Nephron progenitor cell (in vitro differentiated cells): ENCODE measurements around the gene ARIH1.
"Not testable (repeated sequence)": the region's sequence is repeated elsewhere in the genome, so short reads cannot be mapped to it uniquely, and the experiment has no call there.

Experiments
- DNase-seq: peaks from one replicate; pipeline ENCODE4 v3.0.0; 2021
- H3K27ac Mint-ChIP-seq: 2 replicates; pipeline ENCODE4 v1.8.0; 2021; ENCODE audit warnings: mild to moderate bottlenecking, moderate library complexity, mixed read lengths
- H3K27me3 Mint-ChIP-seq: 2 replicates; pipeline ENCODE4 v1.8.0; 2021; ENCODE audit warnings: mild to moderate bottlenecking, low read depth, mixed read lengths; ENCODE audit not compliant: poor library complexity
- H3K36me3 Mint-ChIP-seq: 2 replicates; pipeline ENCODE4 v1.8.0; 2021; ENCODE audit warnings: low read depth, mixed read lengths
- H3K4me1 Mint-ChIP-seq: 2 replicates; pipeline ENCODE4 v1.8.0; 2021; ENCODE audit warnings: mixed read lengths
- H3K4me3 Mint-ChIP-seq: 2 replicates; pipeline ENCODE4 v1.8.0; 2021; ENCODE audit warnings: mild to moderate bottlenecking, moderate library complexity, mixed read lengths
- H3K9me3 Mint-ChIP-seq: 2 replicates; pipeline ENCODE4 v1.8.0; 2021; ENCODE audit warnings: mild to moderate bottlenecking, moderate library complexity, mixed read lengths
- TF ChIP-seq, protein P1 (sequence below): fragments of 200-600 bp; sonication (generic); IDR thresholded peaks from 2 replicates; pipeline ENCODE4 v1.5.0; 2021; ENCODE audit warnings: antibody characterized with exemption

The ARIH1 gene

DNA sequence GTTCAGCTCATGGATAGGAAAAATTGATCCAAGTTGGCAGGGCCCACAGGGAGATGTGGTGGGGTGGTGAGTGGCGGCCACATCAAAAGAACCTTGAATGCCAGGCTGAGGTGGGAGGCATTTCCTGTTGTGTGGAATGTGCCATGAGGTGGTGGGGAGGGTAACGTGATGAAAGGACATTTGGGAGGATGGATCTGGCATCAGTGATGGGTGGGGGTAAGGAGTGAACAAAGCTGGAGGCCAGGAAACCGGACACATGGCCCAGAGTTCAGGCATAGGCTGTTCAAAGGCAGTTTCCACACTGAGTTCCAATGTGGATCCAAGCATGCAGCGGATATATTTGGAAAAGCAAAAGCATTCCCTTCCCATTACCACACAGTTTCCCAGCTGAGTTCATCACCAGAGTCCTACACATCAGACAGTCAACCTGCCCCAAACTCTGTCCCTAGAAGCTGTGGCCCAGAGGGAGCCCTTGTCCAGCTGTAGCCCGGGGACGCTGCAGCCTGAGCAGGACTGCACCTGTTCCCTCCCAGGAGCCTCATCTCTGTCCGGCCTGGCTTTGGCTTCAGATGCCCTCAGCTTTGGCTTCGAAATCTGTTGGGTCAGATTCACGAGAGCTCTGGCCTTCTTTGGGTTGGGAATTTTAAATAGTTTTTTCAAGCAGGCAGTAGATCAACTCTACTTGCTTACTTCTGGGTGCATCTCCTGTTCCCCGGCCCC is 142.5 kb downstream of the ARIH1 start:
- peaks cover 10% of the 10 kb centered on the region for H3K27me3 Mint-ChIP-seq
- TF ChIP-seq, protein P1, sequence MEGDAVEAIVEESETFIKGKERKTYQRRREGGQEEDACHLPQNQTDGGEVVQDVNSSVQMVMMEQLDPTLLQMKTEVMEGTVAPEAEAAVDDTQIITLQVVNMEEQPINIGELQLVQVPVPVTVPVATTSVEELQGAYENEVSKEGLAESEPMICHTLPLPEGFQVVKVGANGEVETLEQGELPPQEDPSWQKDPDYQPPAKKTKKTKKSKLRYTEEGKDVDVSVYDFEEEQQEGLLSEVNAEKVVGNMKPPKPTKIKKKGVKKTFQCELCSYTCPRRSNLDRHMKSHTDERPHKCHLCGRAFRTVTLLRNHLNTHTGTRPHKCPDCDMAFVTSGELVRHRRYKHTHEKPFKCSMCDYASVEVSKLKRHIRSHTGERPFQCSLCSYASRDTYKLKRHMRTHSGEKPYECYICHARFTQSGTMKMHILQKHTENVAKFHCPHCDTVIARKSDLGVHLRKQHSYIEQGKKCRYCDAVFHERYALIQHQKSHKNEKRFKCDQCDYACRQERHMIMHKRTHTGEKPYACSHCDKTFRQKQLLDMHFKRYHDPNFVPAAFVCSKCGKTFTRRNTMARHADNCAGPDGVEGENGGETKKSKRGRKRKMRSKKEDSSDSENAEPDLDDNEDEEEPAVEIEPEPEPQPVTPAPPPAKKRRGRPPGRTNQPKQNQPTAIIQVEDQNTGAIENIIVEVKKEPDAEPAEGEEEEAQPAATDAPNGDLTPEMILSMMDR: no peak
- DNase-seq: no peak

DNA sequence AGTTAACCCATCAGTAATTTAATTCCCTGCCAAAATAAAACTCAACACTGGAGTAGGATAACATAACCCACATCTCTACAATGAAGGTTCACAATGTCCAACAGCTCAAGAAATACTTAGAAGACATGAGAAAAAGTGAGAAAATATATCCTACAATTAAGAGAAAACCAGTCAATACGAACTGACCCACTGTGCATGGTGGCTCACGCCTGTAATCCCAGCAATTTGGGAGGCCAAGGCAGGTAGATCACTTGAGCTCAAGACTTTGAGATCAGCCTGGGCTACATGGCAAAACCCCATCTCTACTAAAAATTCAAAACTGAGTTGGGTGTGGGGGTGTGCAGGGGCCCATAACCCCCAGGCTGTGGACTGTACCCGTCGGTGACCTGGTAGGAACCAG is 149.7 kb downstream of the ARIH1 start:
- not testable (repeated sequence) for H3K36me3 Mint-ChIP-seq, H3K4me1 Mint-ChIP-seq, H3K4me3 Mint-ChIP-seq, H3K27ac Mint-ChIP-seq, H3K9me3 Mint-ChIP-seq, DNase-seq
- H3K27me3 Mint-ChIP-seq: peaks cover 15% of the 10 kb centered on the region

More for the DNA sequence above, 142.5 kb downstream of the ARIH1 start:
- no peaks in the 10 kb centered on the region for H3K9me3 Mint-ChIP-seq
- no peak overlapping the region for H3K4me3 Mint-ChIP-seq
- H3K4me1 Mint-ChIP-seq: peaks cover 15% of the 10 kb centered on the region
- H3K36me3 Mint-ChIP-seq: no peaks in the 10 kb centered on the region
- H3K27ac Mint-ChIP-seq: no peak overlapping the region

DNA sequence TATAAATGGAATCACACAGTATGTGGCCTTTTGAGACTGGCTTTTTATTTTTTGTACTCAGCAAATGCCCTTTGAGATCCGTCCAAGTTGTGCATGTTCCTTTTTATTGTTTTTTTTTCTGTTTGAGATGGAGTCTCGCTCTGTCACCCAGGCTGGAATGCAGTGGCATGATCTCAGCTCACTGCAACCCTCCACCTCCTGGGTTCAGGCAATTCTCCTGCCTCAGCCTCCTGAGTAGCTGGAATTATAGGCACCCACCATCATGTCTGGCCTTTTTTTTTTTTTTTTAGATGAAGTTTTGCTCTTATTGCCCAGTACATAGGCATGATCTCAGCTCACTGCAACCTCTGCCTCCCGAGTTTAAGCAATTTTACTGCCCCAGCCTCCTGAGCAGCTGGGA is 152.0 kb downstream of the ARIH1 start:
- DNase-seq, H3K27ac Mint-ChIP-seq, H3K9me3 Mint-ChIP-seq, H3K4me3 Mint-ChIP-seq, H3K4me1 Mint-ChIP-seq, H3K36me3 Mint-ChIP-seq: not testable (repeated sequence)
- H3K27me3 Mint-ChIP-seq: peaks cover 14% of the 10 kb centered on the region

DNA sequence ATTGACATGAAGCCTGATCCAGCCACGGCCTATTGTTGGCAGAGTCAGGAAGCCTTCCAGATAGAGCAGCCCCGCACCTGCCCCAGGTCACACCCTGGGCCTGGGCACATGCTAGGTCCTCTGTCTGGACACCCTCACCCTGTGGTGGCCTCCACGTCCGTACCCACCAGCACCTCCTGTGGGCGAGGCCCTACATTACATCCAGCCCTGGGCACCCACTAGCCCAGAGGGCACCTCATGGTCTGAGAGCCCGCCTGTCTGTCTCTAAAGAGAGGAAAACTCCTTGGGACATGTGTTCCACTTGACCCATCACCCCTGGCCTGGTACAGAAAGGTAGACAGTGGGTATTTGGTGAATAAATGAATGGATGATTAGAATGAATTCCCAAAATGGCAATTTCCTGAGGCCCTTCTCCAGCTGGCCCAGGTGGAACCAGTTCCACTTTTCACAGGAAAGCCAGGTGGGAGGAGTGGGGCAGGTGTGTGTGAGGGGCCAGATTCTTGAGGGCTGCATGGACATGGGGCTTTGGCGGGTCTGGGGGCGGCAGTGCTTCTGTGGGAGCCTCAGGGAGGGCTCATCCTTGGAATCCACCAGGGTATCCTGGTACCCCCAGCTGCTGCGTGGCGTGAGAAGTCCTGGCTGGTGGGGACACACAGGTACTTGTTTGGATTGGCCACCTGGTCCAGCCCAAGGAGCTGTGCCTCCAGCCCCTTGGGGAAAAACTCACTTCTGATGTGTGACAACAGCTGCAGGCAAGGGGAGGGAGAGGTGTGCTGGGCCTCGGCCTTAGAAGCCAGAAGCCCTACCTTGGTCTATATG is 154.3 kb downstream of the ARIH1 start:
- H3K27me3 Mint-ChIP-seq: peaks cover 12% of the 10 kb centered on the region
- H3K9me3 Mint-ChIP-seq, H3K4me1 Mint-ChIP-seq, H3K4me3 Mint-ChIP-seq, H3K27ac Mint-ChIP-seq, H3K36me3 Mint-ChIP-seq: not testable (repeated sequence)
- TF ChIP-seq, protein P1: peak; percentile 7
- DNase-seq: peak; percentile 21

- not testable (repeated sequence) for H3K9me3 Mint-ChIP-seq, H3K27me3 Mint-ChIP-seq, DNase-seq, H3K4me1 Mint-ChIP-seq, H3K4me3 Mint-ChIP-seq, H3K36me3 Mint-ChIP-seq, H3K27ac Mint-ChIP-seq
Measured at GRCh38 chr15:72629068-72629570, 155.0 kb downstream of the ARIH1 start.

GRCh38 chr15:72636519-72637282 is 162.6 kb downstream of the ARIH1 start:
- H3K4me3 Mint-ChIP-seq, H3K36me3 Mint-ChIP-seq, H3K27ac Mint-ChIP-seq, H3K9me3 Mint-ChIP-seq, H3K4me1 Mint-ChIP-seq, H3K27me3 Mint-ChIP-seq: not testable (repeated sequence)
- DNase-seq: peak; percentile 80

DNA sequence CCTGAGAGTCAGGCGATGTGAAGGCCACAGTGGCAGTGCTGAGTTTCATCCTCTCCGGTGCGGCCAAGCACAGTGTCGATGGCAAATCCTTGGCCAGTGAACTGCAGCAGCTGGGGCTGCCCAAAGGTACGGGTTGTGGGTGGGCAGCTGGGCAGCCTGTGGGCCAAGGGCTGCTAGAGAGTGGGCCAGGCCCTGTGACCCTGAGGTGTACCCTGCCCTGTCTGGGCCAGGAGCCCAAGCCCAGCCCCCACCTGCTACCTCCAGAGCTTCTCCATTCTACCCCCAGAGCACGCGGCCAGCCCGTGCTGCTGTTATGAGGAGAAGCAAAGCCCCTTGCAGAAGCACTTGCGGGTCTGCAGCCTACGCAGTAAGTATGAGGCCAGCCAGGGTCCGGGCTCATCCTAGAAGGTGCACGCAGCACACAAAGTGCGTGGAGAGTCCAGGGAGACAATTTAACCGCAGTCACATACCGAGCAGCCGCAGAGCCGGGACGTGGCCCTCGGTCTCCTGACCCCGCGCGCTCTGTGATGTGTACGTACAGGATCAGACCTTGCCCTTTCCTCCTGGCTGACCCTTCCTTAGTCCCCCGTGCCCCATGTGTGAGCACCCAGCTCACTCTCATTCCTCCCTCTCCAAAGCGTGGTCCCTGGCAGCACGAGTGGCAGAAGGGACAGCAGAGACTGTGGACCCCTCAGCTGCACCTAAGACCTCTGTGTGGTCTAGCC is 165.8 kb downstream of the ARIH1 start:
- DNase-seq, H3K36me3 Mint-ChIP-seq, H3K4me3 Mint-ChIP-seq, H3K27ac Mint-ChIP-seq, H3K27me3 Mint-ChIP-seq, H3K4me1 Mint-ChIP-seq, H3K9me3 Mint-ChIP-seq: not testable (repeated sequence)

GRCh38 chr15:72642271-72642670 is 168.1 kb downstream of the ARIH1 start:
- not testable (repeated sequence) for H3K27ac Mint-ChIP-seq

GRCh38 chr15:72648631-72649253 is 174.6 kb downstream of the ARIH1 start:
- not testable (repeated sequence) for DNase-seq, H3K4me3 Mint-ChIP-seq, H3K27ac Mint-ChIP-seq, H3K9me3 Mint-ChIP-seq, H3K36me3 Mint-ChIP-seq, H3K4me1 Mint-ChIP-seq, H3K27me3 Mint-ChIP-seq

More at GRCh38 chr15:72642271-72642670, 168.1 kb downstream of the ARIH1 start:
- H3K36me3 Mint-ChIP-seq, H3K4me3 Mint-ChIP-seq, DNase-seq, H3K4me1 Mint-ChIP-seq, H3K9me3 Mint-ChIP-seq, H3K27me3 Mint-ChIP-seq: not testable (repeated sequence)
